ENCODE data around the gene SLC19A1.
"Not testable (repeated sequence)": the region's sequence is repeated elsewhere in the genome, so short reads cannot be mapped to it uniquely, and the experiment has no call there.

Gene SLC19A1

DNA sequence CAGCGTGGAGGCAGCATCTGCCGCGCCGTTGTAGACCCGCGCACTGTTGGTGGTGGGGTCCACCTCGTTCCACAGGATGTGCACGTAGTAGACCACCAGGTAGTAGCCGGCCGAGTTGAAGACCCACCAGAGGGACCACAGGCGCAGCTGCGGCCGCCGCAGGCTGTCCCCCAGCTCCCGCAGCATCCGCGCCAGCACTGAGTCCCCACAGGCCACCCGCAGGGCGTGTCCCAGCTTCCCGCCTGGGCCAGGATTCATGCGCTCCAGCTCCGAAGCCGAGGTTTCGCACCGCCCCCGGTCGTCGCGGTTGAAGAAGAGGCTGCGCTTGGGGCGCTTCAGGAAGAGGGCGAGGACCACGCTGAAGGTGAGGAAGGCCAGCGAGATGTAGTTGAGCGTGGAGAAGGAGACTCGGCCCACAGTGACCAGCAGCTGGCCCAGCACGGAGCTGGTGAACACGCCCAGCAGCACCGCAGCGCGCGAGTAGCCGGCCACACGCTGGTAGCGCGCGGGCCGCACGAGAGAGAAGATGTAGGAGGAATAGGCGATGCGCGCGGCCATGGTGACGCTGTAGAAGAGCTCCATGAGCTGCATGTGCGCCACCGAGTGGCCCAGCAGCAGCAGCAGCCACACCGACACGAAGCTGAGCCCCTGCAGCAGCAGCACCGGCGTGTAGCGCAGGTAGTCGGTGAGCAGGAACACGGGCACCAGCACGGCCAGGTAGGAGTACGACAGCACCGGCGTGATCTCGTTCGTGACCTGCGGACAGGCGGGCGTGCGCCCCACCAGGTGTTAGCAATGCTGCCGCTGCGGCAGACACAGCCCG is 10.6 kb downstream of the SLC19A1 start:
- H3K4me3 ChIP-seq (ENCODE audit: low read length), result no peak overlapping the region
- TF ChIP-seq ZNF274 (IDR thresholded peaks at IDR 0.05; ENCODE audit: low read depth, low read length), result no peak

- H3K4me3 ChIP-seq (ENCODE audit: low read length), result not testable (repeated sequence)
Measured at GRCh38 chr21:45531114-45531392, 11.2 kb downstream of the SLC19A1 start.

GRCh38 chr21:45530423-45531113 is 11.7 kb downstream of the SLC19A1 start:
- H3K4me3 ChIP-seq (ENCODE audit: low read length), result no peak overlapping the region
- TF ChIP-seq ZNF274 (IDR thresholded peaks at IDR 0.05; ENCODE audit: low read depth, low read length), result no peak

DNA sequence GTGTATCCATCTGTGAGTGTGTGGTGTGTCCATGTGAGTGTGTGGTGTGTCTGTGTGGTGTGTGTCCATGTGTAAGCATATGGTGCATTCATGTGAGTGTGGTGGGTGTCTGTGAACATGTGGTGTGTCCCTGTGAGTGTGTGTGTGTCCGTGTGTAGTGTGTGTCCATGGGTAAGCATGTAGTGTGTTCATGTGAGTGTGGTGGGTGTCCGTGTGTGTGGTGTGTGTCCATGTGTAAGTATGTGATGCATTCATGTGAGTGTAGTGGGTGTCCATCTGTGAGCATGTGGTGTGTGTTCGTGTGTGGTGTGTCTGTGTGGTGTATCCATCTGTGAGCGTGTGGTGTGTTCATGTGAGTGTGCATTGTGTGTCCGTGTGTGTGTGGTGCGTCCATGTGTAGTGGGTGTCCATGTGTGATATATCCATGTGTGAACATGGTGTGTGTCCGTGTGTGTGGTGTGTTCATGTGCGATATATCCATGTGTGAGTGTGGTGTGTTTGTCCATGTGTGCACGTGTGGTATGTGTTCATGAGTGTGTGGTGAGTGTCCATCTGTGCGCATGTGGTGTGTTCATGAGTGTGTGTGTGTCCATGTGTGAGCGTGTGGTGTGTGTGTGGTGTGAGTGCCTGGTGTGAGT is 12.3 kb downstream of the SLC19A1 start:
- H3K4me3 ChIP-seq (ENCODE audit: low read length), result no peak overlapping the region
- no peak for TF ChIP-seq ZNF274 (IDR thresholded peaks at IDR 0.05; ENCODE audit: low read depth, low read length)

DNA sequence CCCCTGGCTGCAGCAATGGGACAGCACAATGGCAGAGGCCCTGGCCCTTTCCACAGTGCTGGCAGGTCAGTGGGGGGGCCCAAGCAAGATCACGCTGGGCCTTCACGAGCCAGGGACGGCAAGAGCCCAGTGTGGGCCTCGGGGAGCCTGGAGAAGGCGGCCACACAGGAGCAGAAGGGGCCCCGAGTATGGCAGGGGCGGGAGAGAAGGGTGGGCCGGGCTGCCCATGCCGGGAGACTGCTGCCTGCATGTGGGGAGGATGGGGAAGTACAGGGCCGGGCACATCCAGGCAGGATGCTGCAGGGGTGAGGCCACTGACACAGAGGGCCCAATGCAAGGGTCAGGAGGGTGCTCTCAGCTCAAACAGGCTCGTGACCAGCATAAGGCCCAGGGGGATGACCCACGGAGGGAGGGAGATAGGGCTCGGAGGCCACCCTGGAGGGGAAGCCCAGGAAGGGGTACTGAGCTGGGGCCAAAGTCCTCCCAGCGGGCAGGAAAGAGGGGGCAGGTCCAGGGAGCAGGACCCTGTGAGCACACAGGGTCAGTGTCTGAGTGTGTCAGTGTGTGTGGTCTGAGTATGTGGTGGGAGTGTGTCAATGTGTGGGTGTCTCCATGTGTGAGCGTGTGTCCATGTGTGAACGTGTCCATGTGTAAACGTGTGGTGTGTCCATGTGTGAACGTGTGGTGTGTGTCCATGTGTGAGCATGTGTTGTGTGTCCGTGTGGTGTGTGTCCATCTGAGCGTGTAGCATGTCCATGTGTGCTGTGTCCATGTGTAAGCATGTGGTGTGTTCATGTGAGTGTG is 13.1 kb downstream of the SLC19A1 start:
- no peak for TF ChIP-seq ZNF274 (IDR thresholded peaks at IDR 0.05; ENCODE audit: low read depth, low read length)
- no peak overlapping the region for H3K4me3 ChIP-seq (ENCODE audit: low read length)

DNA sequence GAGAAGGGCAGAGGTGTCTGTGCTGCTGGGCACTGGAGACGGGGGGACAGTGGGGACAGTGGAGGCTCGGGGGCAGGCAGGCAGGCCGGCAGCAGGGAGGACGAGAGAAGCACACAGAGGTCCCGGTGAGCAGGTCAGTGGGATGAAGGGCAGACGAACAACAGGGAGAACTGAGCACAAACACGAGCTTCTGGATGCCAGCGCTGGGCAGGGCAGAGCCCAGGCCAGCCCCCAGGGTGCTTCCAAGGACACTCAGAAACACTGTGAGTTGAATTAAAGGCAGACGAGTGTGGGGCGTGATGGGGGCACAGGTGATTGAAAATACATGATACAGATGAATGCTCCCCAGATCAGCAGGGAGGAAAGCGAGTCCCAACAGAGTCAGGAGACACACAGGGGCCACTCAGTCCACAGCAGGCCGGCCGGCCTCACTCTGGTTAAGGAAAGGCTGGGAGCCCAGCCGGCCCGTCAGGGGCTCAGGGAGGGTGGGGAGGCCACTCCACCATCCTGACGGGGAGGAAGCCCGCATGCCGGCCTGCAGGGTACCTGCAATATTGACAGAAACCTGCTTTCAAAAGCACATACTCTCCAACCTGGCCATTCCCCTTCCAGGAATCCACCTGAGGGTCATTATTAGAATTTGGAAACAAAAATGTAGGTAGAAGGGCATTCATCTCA is 14.1 kb downstream of the SLC19A1 start:
- H3K4me3 ChIP-seq (ENCODE audit: low read length), result no peak overlapping the region
- no peak for TF ChIP-seq ZNF274 (IDR thresholded peaks at IDR 0.05; ENCODE audit: low read depth, low read length)

- not testable (repeated sequence) for H3K4me3 ChIP-seq (ENCODE audit: low read length)
Measured at GRCh38 chr21:45527151-45527999, 14.9 kb downstream of the SLC19A1 start.

GRCh38 chr21:45525910-45526306 is 16.3 kb downstream of the SLC19A1 start:
- H3K4me3 ChIP-seq (ENCODE audit: low read length), result no peak overlapping the region
- no peak for TF ChIP-seq ZNF274 (IDR thresholded peaks at IDR 0.05; ENCODE audit: low read depth, low read length)

- no peak for TF ChIP-seq ZNF274 (IDR thresholded peaks at IDR 0.05; ENCODE audit: low read depth, low read length)
- no peak overlapping the region for H3K4me3 ChIP-seq (ENCODE audit: low read length)
Measured at GRCh38 chr21:45525153-45525909, 16.9 kb downstream of the SLC19A1 start.

DNA sequence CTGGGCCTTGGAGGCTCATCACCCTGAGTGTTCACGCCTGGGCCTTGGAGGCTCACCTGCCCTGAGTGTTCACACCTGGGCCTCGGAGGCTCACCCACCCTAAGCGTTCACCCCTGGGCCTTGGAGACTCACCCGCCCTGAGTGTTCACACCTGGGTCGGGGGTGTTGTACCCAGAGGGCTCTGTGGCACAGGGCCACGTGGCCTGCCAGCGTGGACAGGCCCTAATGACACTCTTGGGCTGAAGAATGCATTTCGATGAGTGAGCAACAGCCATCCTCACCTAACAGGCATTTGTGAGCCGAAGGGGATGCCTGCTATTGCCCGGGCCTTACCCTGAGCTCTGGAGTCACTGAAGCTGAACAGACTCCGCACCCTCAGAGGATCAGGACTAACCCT is 17.5 kb downstream of the SLC19A1 start:
- no peak overlapping the region for H3K4me3 ChIP-seq (ENCODE audit: low read length)
- no peak for TF ChIP-seq ZNF274 (IDR thresholded peaks at IDR 0.05; ENCODE audit: low read depth, low read length)

DNA sequence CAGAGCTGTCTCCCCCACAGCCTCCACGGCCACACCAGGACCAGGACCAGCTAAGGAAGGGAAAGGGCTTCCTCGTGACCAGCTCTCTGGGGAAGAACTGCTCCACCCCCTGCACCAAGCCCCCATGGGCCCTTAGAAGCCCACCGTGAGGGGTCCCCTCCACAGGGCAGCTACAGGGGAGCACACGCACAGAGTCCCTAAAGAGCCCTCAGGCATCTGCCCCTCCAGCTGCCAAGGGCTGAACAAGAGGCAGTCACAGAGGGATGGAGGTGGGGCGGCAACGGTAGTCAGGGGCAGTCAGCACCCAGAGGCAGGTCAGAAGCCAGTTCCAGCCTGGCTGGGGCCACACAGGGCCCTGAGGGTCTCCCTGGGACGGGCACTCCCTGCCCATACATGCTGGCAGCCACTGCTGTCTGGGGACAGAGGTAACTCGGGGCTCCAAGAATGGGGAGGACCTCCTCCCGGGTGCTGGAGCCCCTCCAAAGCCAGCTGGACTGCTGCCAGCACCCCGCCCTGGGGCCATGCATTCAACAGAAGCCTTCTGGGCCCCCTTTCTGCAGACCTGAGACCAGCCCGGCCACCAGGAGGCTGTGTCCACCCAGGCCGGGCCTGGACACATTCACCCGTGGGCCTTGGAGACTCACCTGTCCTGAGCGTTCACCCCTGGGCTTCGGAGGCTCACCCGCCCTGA is 18.7 kb downstream of the SLC19A1 start:
- no peak for TF ChIP-seq ZNF274 (IDR thresholded peaks at IDR 0.05; ENCODE audit: low read depth, low read length)
- no peak overlapping the region for H3K4me3 ChIP-seq (ENCODE audit: low read length)

GRCh38 chr21:45522986-45523385 is 19.3 kb downstream of the SLC19A1 start:
- H3K4me3 ChIP-seq (ENCODE audit: low read length), result no peak overlapping the region
- TF ChIP-seq ZNF274 (IDR thresholded peaks at IDR 0.05; ENCODE audit: low read depth, low read length), result no peak

Measured in GM08714 (cell line).